SK-N-SH treated with all-trans-retinoic acid at 6 μM for 48 hours (cell line): ENCODE measurements around the gene FAM124B.

Source experiments
- ARNTL ChIP-seq: fragments of 450-650 bp; formaldehyde crosslinking; IDR thresholded peaks from 2 replicates; pipeline ENCODE4 v1.5.0; 2020; ENCODE audit warnings: low read depth, mild to moderate bottlenecking, moderate library complexity, borderline replicate concordance
- BACH2 ChIP-seq: fragments of 250-450 bp; sonication (Bioruptor Pico); IDR thresholded peaks from 2 replicates; pipeline ENCODE4 v1.9.0; 2021; ENCODE audit warnings: mild to moderate bottlenecking, borderline replicate concordance
- CREB5 ChIP-seq: fragments of 250-450 bp; sonication (Bioruptor Pico); IDR thresholded peaks from 2 replicates; pipeline ENCODE4 v1.5.1; 2020; ENCODE audit warnings: low read depth, mild to moderate bottlenecking, moderate library complexity
- GLIS3 ChIP-seq: fragments of 250-450 bp; sonication (Bioruptor Pico); IDR thresholded peaks from 2 replicates; pipeline ENCODE4 v1.5.0; 2020; ENCODE audit warnings: mild to moderate bottlenecking, moderate library complexity
- OSR1 ChIP-seq: fragments of 250-450 bp; sonication (Bioruptor Pico); IDR thresholded peaks from 2 replicates; pipeline ENCODE4 v1.8.0; 2022; ENCODE audit warnings: moderate library complexity, mild to moderate bottlenecking, inconsistent platforms
- PATZ1 ChIP-seq: fragments of 250-450 bp; sonication (Bioruptor Pico); IDR thresholded peaks from 2 replicates; pipeline ENCODE4 v1.8.0; 2020; ENCODE audit warnings: mild to moderate bottlenecking, moderate library complexity, borderline replicate concordance
- RARB ChIP-seq: fragments of 250-450 bp; sonication (Bioruptor Pico); IDR thresholded peaks from 2 replicates; pipeline ENCODE4 v1.8.0; 2021; ENCODE audit warnings: mild to moderate bottlenecking, moderate library complexity
- ZFP3 ChIP-seq: fragments of 250-450 bp; sonication (Bioruptor Pico); IDR thresholded peaks from 2 replicates; pipeline ENCODE4 v1.5.0; 2020; ENCODE audit warnings: mild to moderate bottlenecking, moderate library complexity
- ZFP30 ChIP-seq: fragments of 450-650 bp; formaldehyde crosslinking; IDR thresholded peaks from 2 replicates; pipeline ENCODE4 v1.5.0; 2022; ENCODE audit warnings: mild to moderate bottlenecking, moderate library complexity
- ZNF8 ChIP-seq: fragments of 450-650 bp; formaldehyde crosslinking; IDR thresholded peaks from 2 replicates; pipeline ENCODE4 v1.5.0; 2020; ENCODE audit warnings: mild to moderate bottlenecking, moderate library complexity

GRCh38 chr2:224372641-224373040 lies 29.3 kb downstream of the FAM124B start:
- TF ChIP-seq GLIS3 (no peak), ZFP30 (CRISPR knock-in tag) (no peak), RARB (CRISPR knock-in tag) (no peak), CREB5 (CRISPR knock-in tag) (no peak), OSR1 (CRISPR knock-in tag) (no peak), ZFP3 (CRISPR knock-in tag) (no peak), PATZ1 (CRISPR knock-in tag) (no peak), BACH2 (CRISPR knock-in tag) (no peak), ZNF8 (no peak), ARNTL (no peak)
